ENCODE measurements around the gene CPEB3. TPM values are rescaled to one million over a fixed set of nuclear protein-coding genes. Genes with fewer than 3 reads are reported as not detected.

The CPEB3 gene
- total and polyA plus RNA-seq, 2 donors (not counting 3 experiments of a cell fraction or from before 2014, with no cell fraction given), result 0.80 to 2.2 TPM

GRCh38 chr10:92313750-92314149, 22.9 kb upstream of the CPEB3 start:
- Histone ChIP-seq H2AFZ (ENCODE audit: low read depth, low read length) (no peak overlapping the region), H3K36me3 (ENCODE audit: control insufficient read depth in 2 of 2, extremely low read depth in 1 of 2, insufficient read depth in 2 of 2, low read length in 2 of 2) (peaks cover 0 to 8% of the 10 kb centered on the region in 2 experiments), H3K4me1 (ENCODE audit: control insufficient read depth, extremely low read depth, insufficient read depth, low read length) (no peaks in the 10 kb centered on the region), H3K9ac (replicated peaks; ENCODE audit: extremely low read depth, insufficient read depth, low read length) (no peak overlapping the region), H3K9me1 (replicated peaks; ENCODE audit: control insufficient read depth, extremely low read depth, insufficient read depth, low read length) (no peaks in the 10 kb centered on the region), H3K79me2 (ENCODE audit: control insufficient read depth, insufficient read depth, low read length) (peaks cover 49% of the 10 kb centered on the region), H4K20me1 (replicated peaks; ENCODE audit: control insufficient read depth, extremely low read depth, insufficient read depth, low read length) (peaks cover 4% of the 10 kb centered on the region), H3K27ac (ENCODE audit: insufficient read depth, low read depth, low read length) (no peak overlapping the region), H3K4me3 (replicated peaks in 1 of 3; ENCODE audit: insufficient read depth in 1 of 3, low read depth in 1 of 3, low read length in 3 of 3) (no peak overlapping the region), H3K27me3 (ENCODE audit: control insufficient read depth in 2 of 2, insufficient read depth in 2 of 2, low read length in 2 of 2) (no peaks in the 10 kb centered on the region), H3K4me2 (ENCODE audit: insufficient read depth, low read length) (no peak overlapping the region), H3K9me3 (replicated peaks; ENCODE audit: control insufficient read depth, insufficient read depth, low read length) (no peaks in the 10 kb centered on the region)
- TF ChIP-seq MAX (IDR thresholded peaks at IDR 0.05; ENCODE audit: insufficient read depth, insufficient read length) (no peak), CTCF (IDR thresholded peaks at IDR 0.05; ENCODE audit: extremely low read depth in 1 of 2, insufficient read depth in 1 of 2, low read depth in 1 of 2, low read length in 2 of 2) (no peak), FOS (IDR thresholded peaks at IDR 0.05; ENCODE audit: borderline replicate concordance, insufficient read depth, low read length) (no peak), MYC (IDR thresholded peaks at IDR 0.05; ENCODE audit: low read depth, low read length) (no peak), GATA2 (IDR thresholded peaks at IDR 0.05; ENCODE audit: insufficient read depth, insufficient read length, low read depth, low read length) (no peak), EZH2 (IDR thresholded peaks at IDR 0.05; ENCODE audit: borderline replicate concordance, low read depth, low read length, severe bottlenecking) (no peak), POLR2A (IDR thresholded peaks at IDR 0.05; ENCODE audit: low read depth, low read length) (no peak), JUN (IDR thresholded peaks at IDR 0.05; ENCODE audit: borderline replicate concordance, insufficient read depth, insufficient read length, low read depth) (no peak), POLR2AphosphoS5 (IDR thresholded peaks at IDR 0.05; ENCODE audit: insufficient read depth, low read depth, low read length) (no peak)
- POLR2A ChIA-PET, result no interaction called here
- FAIRE-seq, result no peak
- no TSS peak for BruUV-seq (replicated peaks)
- no peak for DNase-seq (ENCODE audit: low read depth, low spot score)
- intact Hi-C loops (cut with micrococcal nuclease), result no loop called here
- dilution Hi-C loops (cut with MboI; ENCODE audit: extremely low pct_ligation_motif_present, low sequenced_read_pairs), result no loop called here
- CTCF ChIA-PET, result interaction anchor here (2.1 kb wide), 1 partner anchor 226 kb away, joined by 9 read pairs; no protein-coding TSS in a partner anchor

All from endothelial cell of umbilical vein (primary cell).